ENCODE results near the gene SHOC1.

DNA sequence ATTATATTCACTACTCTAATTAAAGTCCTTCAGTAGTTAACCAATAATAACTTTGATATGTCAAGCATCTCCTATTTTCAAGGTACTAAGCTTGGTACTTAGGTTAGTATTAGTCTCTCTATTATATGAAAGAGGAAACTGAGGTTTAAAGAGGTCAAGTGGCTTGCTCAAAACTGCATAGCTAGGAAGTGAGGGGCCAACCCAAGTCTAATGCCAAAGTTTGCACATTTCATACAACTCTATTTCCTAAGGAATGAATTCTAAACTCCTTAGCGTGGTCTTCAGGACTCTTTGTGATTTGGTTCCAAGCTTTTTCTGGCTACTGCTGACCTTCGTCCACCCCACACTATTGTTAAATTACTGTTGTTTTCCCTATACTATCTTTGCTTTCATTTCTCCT lies 9.9 kb upstream of the SHOC1 start:
- TF ChIP-seq, protein P1, sequence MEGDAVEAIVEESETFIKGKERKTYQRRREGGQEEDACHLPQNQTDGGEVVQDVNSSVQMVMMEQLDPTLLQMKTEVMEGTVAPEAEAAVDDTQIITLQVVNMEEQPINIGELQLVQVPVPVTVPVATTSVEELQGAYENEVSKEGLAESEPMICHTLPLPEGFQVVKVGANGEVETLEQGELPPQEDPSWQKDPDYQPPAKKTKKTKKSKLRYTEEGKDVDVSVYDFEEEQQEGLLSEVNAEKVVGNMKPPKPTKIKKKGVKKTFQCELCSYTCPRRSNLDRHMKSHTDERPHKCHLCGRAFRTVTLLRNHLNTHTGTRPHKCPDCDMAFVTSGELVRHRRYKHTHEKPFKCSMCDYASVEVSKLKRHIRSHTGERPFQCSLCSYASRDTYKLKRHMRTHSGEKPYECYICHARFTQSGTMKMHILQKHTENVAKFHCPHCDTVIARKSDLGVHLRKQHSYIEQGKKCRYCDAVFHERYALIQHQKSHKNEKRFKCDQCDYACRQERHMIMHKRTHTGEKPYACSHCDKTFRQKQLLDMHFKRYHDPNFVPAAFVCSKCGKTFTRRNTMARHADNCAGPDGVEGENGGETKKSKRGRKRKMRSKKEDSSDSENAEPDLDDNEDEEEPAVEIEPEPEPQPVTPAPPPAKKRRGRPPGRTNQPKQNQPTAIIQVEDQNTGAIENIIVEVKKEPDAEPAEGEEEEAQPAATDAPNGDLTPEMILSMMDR (IDR thresholded peaks at IDR 0.05; ENCODE audit: low read depth, low read length, poor library complexity, severe bottlenecking), result no peak
- TF ChIP-seq EZH2phosphoT487 (IDR thresholded peaks at IDR 0.05; ENCODE audit: borderline replicate concordance, low read length), result no peak

Data from DOHH2 (cell line).